Transverse colon (tissue), 3 donors: ENCODE results near the gene CDO1.

Experiments
- CTCF ChIP-seq, 5 experiments: fragments of 200-600 bp in 3 of 5; fragments of 450-650 bp in 2 of 5; sonication (generic) in 3 of 5; IDR thresholded peaks; 1 replicate in 2 of 5; 2 replicates in 3 of 5; pipeline ENCODE4 v1.5.1; 2016 to 2017; ENCODE audit warnings: antibody characterized with exemption in 5 of 5, inconsistent platforms in 3 of 5, mild to moderate bottlenecking in 2 of 5, moderate library complexity in 1 of 5
- POLR2A ChIP-seq: fragments of 450-650 bp; IDR thresholded peaks from one replicate; pipeline ENCODE4 v1.6.1; 2016; ENCODE audit warnings: antibody characterized with exemption, mild to moderate bottlenecking, moderate library complexity

DNA sequence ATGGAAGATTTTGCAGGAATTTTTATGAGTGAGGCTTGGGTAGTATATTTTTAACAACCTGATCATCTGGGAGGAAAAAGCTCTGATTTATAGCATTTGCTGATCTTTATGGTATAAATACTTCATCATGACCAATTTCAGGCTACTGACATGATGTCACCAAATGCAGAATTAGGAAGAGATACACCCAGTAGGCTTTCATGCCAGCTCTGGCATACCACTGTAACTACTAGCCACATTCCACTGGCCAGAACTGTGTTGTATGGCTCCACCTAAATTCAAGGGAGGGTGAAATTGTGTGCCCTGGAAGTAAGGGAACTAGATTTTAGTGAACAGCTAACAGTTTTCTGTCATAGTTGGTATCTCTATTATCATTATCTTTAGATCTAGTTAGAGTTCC is 42.9 kb upstream of the CDO1 start:
- TF ChIP-seq POLR2A (no peak), CTCF (IDR thresholded peaks at IDR 0.05) (no peak)
